ENCODE data around the gene USP31. TPM values are rescaled to one million over a fixed set of nuclear protein-coding genes. Genes with fewer than 3 reads are reported as not detected.

USP31 gene
- total and polyA plus RNA-seq, 5 experiments from 2014 or later, result 0.09 to 5.2 (median 0.89) TPM

- no peaks in the 10 kb centered on the region for H3K4me1 Mint-ChIP-seq
- no peak overlapping the region for H3K27ac Mint-ChIP-seq
Observed at GRCh38 chr16:23035240-23035639, 114.0 kb downstream of the USP31 start.

GRCh38 chr16:23031508-23032098 is 117.6 kb downstream of the USP31 start:
- peaks cover 9 to 24% (median 15%) of the 10 kb centered on the region in 9 donors for H3K9me3 Mint-ChIP-seq

More at GRCh38 chr16:23035240-23035639, 114.0 kb downstream of the USP31 start:
- Mint-ChIP-seq H3K4me3 (no peak overlapping the region), H3K9me3 (peaks cover 9 to 24% (median 15%) of the 10 kb centered on the region in 9 donors), H3K27me3 (peaks cover 11 to 43% (median 21%) of the 10 kb centered on the region in 5 donors), H3K36me3 (peaks cover 2 to 13% (median 3%) of the 10 kb centered on the region in 3 donors)
- ATAC-seq (no peak), DNase-seq (no peak)
- POLR2A ChIA-PET, result no interaction called here

GRCh38 chr16:23029733-23030420 is 119.4 kb downstream of the USP31 start:
- no peaks in the 10 kb centered on the region for H3K4me1 Mint-ChIP-seq
- POLR2A ChIA-PET, result no interaction called here

More at GRCh38 chr16:23031508-23032098, 117.6 kb downstream of the USP31 start:
- POLR2A ChIA-PET, result no interaction called here
- DNase-seq, result no peak
- H3K36me3 Mint-ChIP-seq, result peaks cover 2 to 13% (median 3%) of the 10 kb centered on the region in 3 donors
- peaks cover 16 to 42% (median 28%) of the 10 kb centered on the region in 5 donors for H3K27me3 Mint-ChIP-seq
- H3K4me3 Mint-ChIP-seq, result no peak overlapping the region
- no peaks in the 10 kb centered on the region for H3K4me1 Mint-ChIP-seq
- ATAC-seq, result no peak
- no peak overlapping the region for H3K27ac Mint-ChIP-seq

DNA sequence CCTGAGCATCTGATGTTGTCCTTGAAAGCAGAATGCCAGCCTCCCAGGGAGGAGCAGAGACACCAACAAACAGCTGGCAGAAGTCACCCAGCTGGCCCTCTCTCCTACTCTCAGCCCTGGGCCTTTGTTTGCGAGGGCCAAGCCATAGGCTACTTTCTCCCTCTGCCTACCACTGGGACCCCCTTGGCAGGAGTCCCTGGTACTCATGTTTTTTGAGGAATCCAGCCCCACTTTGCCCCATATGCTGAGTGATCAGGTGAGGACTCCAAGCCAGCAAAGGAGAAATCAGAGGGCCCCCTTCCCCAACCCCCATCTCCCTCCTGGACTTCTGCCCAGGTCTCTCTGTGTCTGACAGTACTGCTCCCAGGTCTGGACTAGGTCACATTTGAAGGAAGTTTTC is 121.9 kb downstream of the USP31 start:
- Mint-ChIP-seq H3K36me3 (peaks cover 0 to 1% (median 0%) of the 10 kb centered on the region in 3 donors), H3K27ac (no peak overlapping the region), H3K4me1 (no peaks in the 10 kb centered on the region), H3K9me3 (peaks cover 0 to 2% (median 0%) of the 10 kb centered on the region in 9 donors), H3K4me3 (no peak overlapping the region), H3K27me3 (peaks cover 18 to 35% (median 31%) of the 10 kb centered on the region in 5 donors)
- DNase-seq (no peak), ATAC-seq (no peak)
- POLR2A ChIA-PET, result no interaction called here

More at GRCh38 chr16:23029733-23030420, 119.4 kb downstream of the USP31 start:
- H3K27me3 Mint-ChIP-seq, result peaks cover 17 to 42% (median 29%) of the 10 kb centered on the region in 5 donors
- H3K27ac Mint-ChIP-seq, result no peak overlapping the region
- peaks cover 2 to 13% (median 3%) of the 10 kb centered on the region in 3 donors for H3K36me3 Mint-ChIP-seq
- peaks cover 9 to 17% (median 15%) of the 10 kb centered on the region in 9 donors for H3K9me3 Mint-ChIP-seq
- DNase-seq (no peak), ATAC-seq (no peak)
- no peak overlapping the region for H3K4me3 Mint-ChIP-seq

- DNase-seq (no peak), ATAC-seq (no peak)
- H3K36me3 Mint-ChIP-seq, result no peaks in the 10 kb centered on the region
- no peaks in the 10 kb centered on the region for H3K4me1 Mint-ChIP-seq
- peak overlapping the region in 1 of 10 donors; percentile 15 for H3K27ac Mint-ChIP-seq
- H3K27me3 Mint-ChIP-seq, result peaks cover 20 to 36% (median 28%) of the 10 kb centered on the region in 5 donors
- peaks cover 0 to 2% (median 0%) of the 10 kb centered on the region in 9 donors for H3K9me3 Mint-ChIP-seq
- POLR2A ChIA-PET, result no interaction called here
- no peak overlapping the region for H3K4me3 Mint-ChIP-seq
Observed at GRCh38 chr16:23026784-23027362, 122.4 kb downstream of the USP31 start.

GRCh38 chr16:23025692-23026307 is 123.5 kb downstream of the USP31 start:
- no peaks in the 10 kb centered on the region for H3K36me3 Mint-ChIP-seq
- DNase-seq (no peak), ATAC-seq (no peak)
- no peak overlapping the region for H3K27ac Mint-ChIP-seq
- H3K4me1 Mint-ChIP-seq, result no peaks in the 10 kb centered on the region
- peaks cover 22 to 39% (median 27%) of the 10 kb centered on the region in 5 donors for H3K27me3 Mint-ChIP-seq
- POLR2A ChIA-PET, result no interaction called here
- H3K4me3 Mint-ChIP-seq, result no peak overlapping the region
- peaks cover 0 to 2% (median 0%) of the 10 kb centered on the region in 9 donors for H3K9me3 Mint-ChIP-seq

DNA sequence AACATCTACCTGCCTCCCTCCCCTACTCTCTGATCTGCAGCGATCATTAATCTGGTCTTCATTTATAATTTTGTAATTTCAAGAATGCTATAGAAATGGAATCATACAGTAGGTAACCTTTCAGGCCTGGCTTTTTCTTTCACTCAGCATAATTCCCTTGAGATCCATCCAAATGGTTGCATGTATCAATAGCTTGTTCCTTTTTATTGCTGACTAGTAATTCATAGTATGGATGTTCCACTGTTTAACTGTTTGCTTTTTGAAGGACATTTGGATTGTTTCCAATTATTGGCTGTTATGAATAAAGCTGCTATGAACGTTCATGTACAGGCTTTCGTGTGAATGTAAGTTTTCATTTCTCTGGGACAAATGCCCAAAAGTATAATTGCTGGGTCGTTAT is 125.2 kb downstream of the USP31 start:
- Mint-ChIP-seq H3K27ac (no peak overlapping the region), H3K4me1 (no peaks in the 10 kb centered on the region), H3K36me3 (no peaks in the 10 kb centered on the region), H3K9me3 (peaks cover 0 to 9% (median 0%) of the 10 kb centered on the region in 9 donors), H3K27me3 (peaks cover 13 to 31% (median 21%) of the 10 kb centered on the region in 5 donors), H3K4me3 (no peak overlapping the region)
- DNase-seq (no peak), ATAC-seq (no peak)
- POLR2A ChIA-PET, result no interaction called here

GRCh38 chr16:23020084-23020483 is 129.2 kb downstream of the USP31 start:
- ATAC-seq, result no peak
- Mint-ChIP-seq H3K4me3 (no peak overlapping the region), H3K27me3 (peaks cover 9 to 39% (median 23%) of the 10 kb centered on the region in 5 donors), H3K9me3 (peaks cover 0 to 9% (median 0%) of the 10 kb centered on the region in 9 donors), H3K36me3 (no peaks in the 10 kb centered on the region), H3K4me1 (no peaks in the 10 kb centered on the region), H3K27ac (no peak overlapping the region)
- no peak for DNase-seq
- POLR2A ChIA-PET, result no interaction called here

GRCh38 chr16:23016368-23016767 is 132.9 kb downstream of the USP31 start:
- H3K4me3 Mint-ChIP-seq, result no peak overlapping the region
- H3K36me3 Mint-ChIP-seq, result no peaks in the 10 kb centered on the region
- H3K27ac Mint-ChIP-seq, result peak overlapping the region in 1 of 10 donors; percentile 11
- H3K27me3 Mint-ChIP-seq, result peaks cover 4 to 34% (median 9%) of the 10 kb centered on the region in 5 donors
- H3K4me1 Mint-ChIP-seq, result no peaks in the 10 kb centered on the region
- DNase-seq, result no peak
- ATAC-seq, result no peak
- H3K9me3 Mint-ChIP-seq, result peaks cover 0 to 9% (median 0%) of the 10 kb centered on the region in 9 donors
- POLR2A ChIA-PET, result no interaction called here

DNA sequence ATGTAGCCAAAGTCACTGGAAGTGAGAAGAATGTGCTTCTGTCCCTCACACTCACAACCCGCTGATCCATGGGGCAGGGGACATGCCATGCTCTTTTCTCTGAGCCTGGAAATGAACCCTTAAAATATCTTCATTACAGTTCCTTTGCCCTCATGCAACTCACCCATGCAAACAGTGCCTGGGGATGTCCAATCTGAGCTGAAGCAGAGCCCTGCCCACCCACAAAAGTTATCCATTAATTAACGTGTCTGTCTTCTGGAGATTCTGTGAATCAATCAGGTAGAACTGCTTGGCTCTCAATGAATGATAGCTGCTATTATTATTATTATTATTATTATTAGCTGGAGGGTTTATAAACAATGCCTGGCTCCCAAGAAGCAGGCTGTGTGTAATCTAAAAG is 133.7 kb downstream of the USP31 start:
- POLR2A ChIA-PET, result no interaction called here
- Mint-ChIP-seq H3K27ac (no peak overlapping the region), H3K4me1 (no peaks in the 10 kb centered on the region), H3K4me3 (no peak overlapping the region), H3K36me3 (no peaks in the 10 kb centered on the region), H3K9me3 (peaks cover 0 to 9% (median 0%) of the 10 kb centered on the region in 9 donors), H3K27me3 (peaks cover 2 to 28% (median 10%) of the 10 kb centered on the region in 5 donors)
- ATAC-seq (no peak), DNase-seq (no peak)

- Mint-ChIP-seq H3K4me3 (no peak overlapping the region), H3K27ac (no peak overlapping the region), H3K9me3 (no peaks in the 10 kb centered on the region), H3K36me3 (no peaks in the 10 kb centered on the region), H3K27me3 (peaks cover 2 to 18% (median 10%) of the 10 kb centered on the region in 5 donors), H3K4me1 (no peaks in the 10 kb centered on the region)
- no peak for DNase-seq
- ATAC-seq, result no peak
- POLR2A ChIA-PET, result no interaction called here
Observed at GRCh38 chr16:23014592-23014991, 134.7 kb downstream of the USP31 start.

All from naive thymus-derived CD8-positive, alpha-beta T cell (primary cell).